GM12878 (cell line): ENCODE measurements around the gene TNK1. TPM values are rescaled to one million over a fixed set of nuclear protein-coding genes. Genes with fewer than 3 reads are reported as not detected.

ENCODE experiments used
- BCL11A ChIP-seq: IDR thresholded peaks from 2 replicates; pipeline ENCODE4 v1.6.1; 2011; ENCODE audit warnings: low read depth, low read length
- CHD4 ChIP-seq: fragments of 200-600 bp; sonication (generic); IDR thresholded peaks from 2 replicates; pipeline ENCODE4 v1.6.1; 2016; ENCODE audit warnings: mild to moderate bottlenecking
- NKRF ChIP-seq: fragments of 450-650 bp; conservative IDR thresholded peaks from 2 replicates; pipeline ENCODE4 v1.6.1; 2017; ENCODE audit warnings: mild to moderate bottlenecking, moderate library complexity
- PRDM15 ChIP-seq: fragments of 450-650 bp; formaldehyde crosslinking; IDR thresholded peaks from 2 replicates; pipeline ENCODE4 v1.4.0; 2020; ENCODE audit warnings: mild to moderate bottlenecking, moderate library complexity
- ZSCAN29 ChIP-seq: fragments of 450-650 bp; IDR thresholded peaks from 2 replicates; pipeline ENCODE4 v1.6.1; 2017; ENCODE audit warnings: mild to moderate bottlenecking, moderate library complexity
- polyA plus RNA-seq, 11 experiments: library from polyadenylated mRNA; depleted of rRNA in 4 of 11; unstranded in 6 of 11; stranded (reverse) in 5 of 11; fragments of >200 nt; fragmentation: Nextera tagmentation in 4 of 11; fragmentation: Illumina TruSeq in 1 of 11; extraction: Ambion mirVana in 4 of 11; extraction: Trizol in 1 of 11; gene quantifications; 1 replicate in 1 of 11; 2 replicates in 10 of 11; pipeline versions ENCODE4 v1.2.1 to v1.2.3, GENCODE V29; 2011 to 2016; ENCODE audit warnings: inconsistent platforms in 2 of 11, missing spikeins in 2 of 11, low read depth in 1 of 11
- total RNA-seq, 4 experiments: library from RNA; depleted of rRNA in 3 of 4; stranded (reverse); fragments of >200 nt in 3 of 4; fragmentation: Illumina TruSeq in 1 of 4; extraction: Trizol in 1 of 4; gene quantifications; 2 replicates each; pipeline versions ENCODE4 v1.2.1 to v1.2.3, GENCODE V29; 2013 to 2021
- TF ChIP-seq, protein P1 (sequence below): fragments of 450-650 bp; IDR thresholded peaks from 2 replicates; pipeline ENCODE4 v1.6.1; 2017; ENCODE audit warnings: antibody characterized with exemption, mild to moderate bottlenecking, moderate library complexity
- TF ChIP-seq, protein P2 (sequence below): IDR thresholded peaks from 2 replicates; pipeline ENCODE4 v1.6.1; 2011; ENCODE audit warnings: borderline replicate concordance, low read depth, mild to moderate bottlenecking, moderate library complexity, low read length; ENCODE audit not compliant: insufficient read depth, poor library complexity, severe bottlenecking

TNK1 gene
- total and polyA plus RNA-seq, 10 of the 15 experiments (the other 5 are each of a cell fraction or from before 2014, with no cell fraction given) = 0.06 to 2.5 (median 0.70) TPM

GRCh38 chr17:7398612-7399011 lies 17.7 kb downstream of the TNK1 start (continued):
- no peak for TF ChIP-seq NKRF
- no peak for TF ChIP-seq PRDM15 (CRISPR knock-in tag)
- TF ChIP-seq, protein P1, sequence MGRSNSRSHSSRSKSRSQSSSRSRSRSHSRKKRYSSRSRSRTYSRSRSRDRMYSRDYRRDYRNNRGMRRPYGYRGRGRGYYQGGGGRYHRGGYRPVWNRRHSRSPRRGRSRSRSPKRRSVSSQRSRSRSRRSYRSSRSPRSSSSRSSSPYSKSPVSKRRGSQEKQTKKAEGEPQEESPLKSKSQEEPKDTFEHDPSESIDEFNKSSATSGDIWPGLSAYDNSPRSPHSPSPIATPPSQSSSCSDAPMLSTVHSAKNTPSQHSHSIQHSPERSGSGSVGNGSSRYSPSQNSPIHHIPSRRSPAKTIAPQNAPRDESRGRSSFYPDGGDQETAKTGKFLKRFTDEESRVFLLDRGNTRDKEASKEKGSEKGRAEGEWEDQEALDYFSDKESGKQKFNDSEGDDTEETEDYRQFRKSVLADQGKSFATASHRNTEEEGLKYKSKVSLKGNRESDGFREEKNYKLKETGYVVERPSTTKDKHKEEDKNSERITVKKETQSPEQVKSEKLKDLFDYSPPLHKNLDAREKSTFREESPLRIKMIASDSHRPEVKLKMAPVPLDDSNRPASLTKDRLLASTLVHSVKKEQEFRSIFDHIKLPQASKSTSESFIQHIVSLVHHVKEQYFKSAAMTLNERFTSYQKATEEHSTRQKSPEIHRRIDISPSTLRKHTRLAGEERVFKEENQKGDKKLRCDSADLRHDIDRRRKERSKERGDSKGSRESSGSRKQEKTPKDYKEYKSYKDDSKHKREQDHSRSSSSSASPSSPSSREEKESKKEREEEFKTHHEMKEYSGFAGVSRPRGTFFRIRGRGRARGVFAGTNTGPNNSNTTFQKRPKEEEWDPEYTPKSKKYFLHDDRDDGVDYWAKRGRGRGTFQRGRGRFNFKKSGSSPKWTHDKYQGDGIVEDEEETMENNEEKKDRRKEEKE = no peak
- no peak for TF ChIP-seq BCL11A
- no peak for TF ChIP-seq ZSCAN29
- TF ChIP-seq CHD4 = no peak
- TF ChIP-seq, protein P2, sequence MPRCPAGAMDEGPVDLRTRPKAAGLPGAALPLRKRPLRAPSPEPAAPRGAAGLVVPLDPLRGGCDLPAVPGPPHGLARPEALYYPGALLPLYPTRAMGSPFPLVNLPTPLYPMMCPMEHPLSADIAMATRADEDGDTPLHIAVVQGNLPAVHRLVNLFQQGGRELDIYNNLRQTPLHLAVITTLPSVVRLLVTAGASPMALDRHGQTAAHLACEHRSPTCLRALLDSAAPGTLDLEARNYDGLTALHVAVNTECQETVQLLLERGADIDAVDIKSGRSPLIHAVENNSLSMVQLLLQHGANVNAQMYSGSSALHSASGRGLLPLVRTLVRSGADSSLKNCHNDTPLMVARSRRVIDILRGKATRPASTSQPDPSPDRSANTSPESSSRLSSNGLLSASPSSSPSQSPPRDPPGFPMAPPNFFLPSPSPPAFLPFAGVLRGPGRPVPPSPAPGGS = no peak
